DMS 273 (cell line): ENCODE measurements around the gene PKP3.
"Not testable (repeated sequence)": the region's sequence is repeated elsewhere in the genome, so short reads cannot be mapped to it uniquely, and the experiment has no call there.

Experiments used
- DNase-seq: peaks from one replicate; lab custom pipeline; 2025; ENCODE audit not compliant: unreplicated experiment; lab: John Stamatoyannopoulos, UW

The PKP3 gene

DNA sequence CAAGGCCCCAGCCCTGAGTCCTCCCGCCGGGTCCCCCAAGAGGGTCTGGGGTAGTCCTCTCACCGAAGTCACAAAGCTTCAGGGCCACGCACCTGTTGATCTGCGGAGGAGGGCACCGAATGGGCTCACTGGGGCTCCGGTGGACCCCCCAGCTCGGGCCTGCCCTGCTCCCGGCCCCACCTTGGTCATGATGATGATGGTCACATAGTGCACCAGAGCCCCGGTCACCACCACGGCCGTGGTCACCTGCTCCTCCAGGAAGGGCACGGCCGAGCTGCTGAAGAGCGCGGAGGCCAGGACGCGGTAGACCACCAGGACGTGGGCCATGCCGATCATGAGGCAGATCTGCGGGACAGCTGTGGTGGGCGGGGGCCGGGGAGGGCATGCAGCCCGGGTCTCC is 34.3 kb downstream of the PKP3 start:
- DNase-seq: no peak

DNA sequence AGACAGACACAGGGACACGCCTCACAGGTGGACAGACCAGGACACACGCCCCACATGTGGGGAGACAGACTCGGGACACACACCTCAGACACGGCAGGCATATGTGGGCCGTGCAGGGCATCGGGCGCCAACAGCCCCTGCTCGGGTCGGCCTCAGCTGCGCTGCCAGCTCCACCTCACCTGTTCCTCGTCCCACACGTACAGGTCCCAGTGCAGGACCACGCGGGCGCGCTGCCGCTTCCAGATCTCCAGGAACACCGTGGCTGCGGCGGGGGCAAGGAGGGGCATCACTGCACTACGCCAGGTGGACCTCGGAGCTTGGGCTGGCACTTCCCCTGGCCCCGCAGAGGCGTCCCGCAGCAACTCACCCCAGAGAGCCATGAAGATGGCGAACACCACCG is 35.4 kb downstream of the PKP3 start:
- no peak for DNase-seq

GRCh38 chr11:429931-430456 is 36.0 kb downstream of the PKP3 start:
- DNase-seq: no peak

DNA sequence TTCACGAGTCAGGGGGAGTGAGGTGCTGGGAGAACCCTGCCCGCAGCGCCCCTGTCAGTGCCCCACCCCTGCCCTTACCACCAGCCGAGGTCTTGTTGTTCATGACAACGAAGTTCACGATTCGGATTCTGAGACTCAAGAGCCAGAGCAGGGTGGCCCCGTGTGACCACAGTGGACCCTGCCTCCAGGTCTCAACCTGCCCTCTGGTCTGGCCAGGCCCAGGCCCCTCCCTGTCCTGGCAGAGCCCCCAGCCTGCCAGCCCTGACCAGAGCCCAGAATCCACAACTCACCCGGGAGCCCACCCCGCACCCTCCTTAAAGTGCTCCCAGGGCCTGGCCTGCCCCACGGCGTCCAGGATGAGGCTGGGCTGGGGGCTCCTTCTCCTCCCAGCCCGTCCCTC is 37.9 kb downstream of the PKP3 start:
- no peak for DNase-seq

DNA sequence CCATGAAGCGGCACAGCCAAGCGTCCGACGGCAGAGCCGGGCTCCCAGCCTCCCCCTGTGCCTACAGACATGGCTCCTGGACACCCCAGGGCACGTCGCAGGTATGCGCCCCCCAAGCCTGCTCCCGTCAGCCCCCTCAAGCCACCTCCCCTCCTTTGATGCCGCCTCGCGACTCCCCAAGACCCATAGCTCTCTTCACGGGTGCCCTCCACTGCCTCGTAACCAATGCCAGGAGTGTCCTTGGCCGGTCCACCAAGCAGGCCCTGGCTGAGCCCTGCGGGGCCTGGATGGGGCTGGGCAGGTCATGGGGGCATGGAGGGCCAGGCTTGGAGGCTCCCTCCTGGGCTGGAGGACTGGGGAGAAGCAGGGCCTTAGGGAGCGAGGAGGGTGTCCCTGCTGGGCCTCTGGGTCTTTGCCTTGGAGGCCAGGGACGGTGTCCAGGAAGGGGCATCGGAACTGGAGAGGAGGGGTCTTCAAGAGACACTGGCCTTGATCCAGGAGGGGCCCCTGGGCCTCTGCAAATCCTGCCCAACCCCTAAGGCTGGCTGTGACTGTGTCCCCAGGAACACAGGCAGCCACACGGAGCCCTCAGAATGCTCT is 38.6 kb downstream of the PKP3 start:
- no peak for DNase-seq

DNA sequence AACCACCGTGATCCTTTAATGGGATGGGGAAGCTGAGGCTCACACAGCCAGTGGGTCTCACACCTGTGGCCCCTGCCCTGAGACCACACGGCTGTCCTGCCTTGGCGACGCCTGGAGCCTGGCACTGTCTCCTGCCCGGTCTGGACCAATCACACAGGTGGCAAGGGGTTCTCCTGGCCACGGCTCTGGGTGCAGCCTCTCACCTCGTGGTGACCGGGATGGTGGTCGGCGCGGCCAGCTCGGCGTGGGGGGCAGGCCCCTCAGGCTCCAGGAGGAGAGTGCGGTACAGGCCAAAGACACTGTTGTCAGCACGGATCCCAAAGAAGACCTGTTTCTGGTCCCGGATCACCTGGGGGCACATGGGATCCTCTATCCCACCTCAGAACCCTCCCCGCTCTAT is 39.1 kb downstream of the PKP3 start:
- DNase-seq: no peak

DNA sequence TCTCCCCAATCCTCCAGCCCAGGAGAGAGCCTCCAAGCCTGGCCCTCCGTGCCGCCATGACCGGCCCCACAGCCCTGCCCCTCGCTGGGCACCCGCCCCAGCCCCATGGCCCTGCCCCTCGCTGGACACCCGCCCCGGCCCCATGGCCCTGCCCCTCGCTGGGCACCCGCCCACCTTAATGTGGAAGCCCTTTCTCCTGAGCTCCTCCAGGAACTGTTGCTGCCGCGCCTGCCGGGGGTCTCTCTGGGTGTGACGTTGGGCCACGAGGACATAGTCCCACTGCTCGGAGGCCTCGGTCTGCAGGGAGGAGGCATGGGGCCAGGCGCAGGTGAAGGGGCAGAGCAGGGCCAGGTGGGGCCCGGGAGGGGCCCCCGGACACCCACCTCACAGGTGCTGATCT is 39.6 kb downstream of the PKP3 start:
- no peak for DNase-seq

GRCh38 chr11:434496-434895 is 40.5 kb downstream of the PKP3 start:
- no peak for DNase-seq

DNA sequence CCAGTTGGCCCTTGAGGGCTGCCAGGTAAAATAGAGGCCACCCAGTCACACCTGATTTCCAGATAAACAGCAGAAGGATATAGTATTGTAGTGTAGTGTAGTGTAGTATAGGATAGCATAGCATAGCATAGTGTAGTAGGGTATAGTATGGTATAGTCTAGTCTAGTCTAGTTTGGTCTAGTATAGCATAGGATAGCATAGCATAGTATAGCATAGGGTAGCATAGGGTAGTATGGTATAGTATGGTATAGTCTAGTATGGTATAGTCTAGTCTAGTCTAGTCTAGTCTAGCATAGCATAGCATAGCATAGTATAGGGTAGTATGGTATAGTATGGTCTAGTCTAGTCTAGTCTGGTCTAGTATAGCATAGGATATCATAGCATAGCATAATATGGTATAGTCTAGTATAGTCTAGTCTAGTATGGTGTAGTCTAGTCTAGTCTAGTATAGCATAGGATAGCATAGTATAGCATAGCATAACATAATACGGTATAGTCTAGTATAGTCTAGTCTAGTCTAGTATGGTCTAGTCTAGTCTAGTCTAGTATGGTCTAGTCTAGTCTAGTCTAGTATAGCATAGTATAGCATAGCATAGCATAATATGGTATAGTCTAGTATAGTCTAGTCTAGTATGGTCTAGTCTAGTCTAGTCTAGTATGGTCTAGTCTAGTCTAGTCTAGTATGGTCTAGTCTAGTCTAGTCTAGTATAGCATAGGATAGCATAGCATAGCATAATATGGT is 41.2 kb downstream of the PKP3 start:
- DNase-seq: not testable (repeated sequence)

GRCh38 chr11:437228-437870 is 43.3 kb downstream of the PKP3 start:
- no peak for DNase-seq

DNA sequence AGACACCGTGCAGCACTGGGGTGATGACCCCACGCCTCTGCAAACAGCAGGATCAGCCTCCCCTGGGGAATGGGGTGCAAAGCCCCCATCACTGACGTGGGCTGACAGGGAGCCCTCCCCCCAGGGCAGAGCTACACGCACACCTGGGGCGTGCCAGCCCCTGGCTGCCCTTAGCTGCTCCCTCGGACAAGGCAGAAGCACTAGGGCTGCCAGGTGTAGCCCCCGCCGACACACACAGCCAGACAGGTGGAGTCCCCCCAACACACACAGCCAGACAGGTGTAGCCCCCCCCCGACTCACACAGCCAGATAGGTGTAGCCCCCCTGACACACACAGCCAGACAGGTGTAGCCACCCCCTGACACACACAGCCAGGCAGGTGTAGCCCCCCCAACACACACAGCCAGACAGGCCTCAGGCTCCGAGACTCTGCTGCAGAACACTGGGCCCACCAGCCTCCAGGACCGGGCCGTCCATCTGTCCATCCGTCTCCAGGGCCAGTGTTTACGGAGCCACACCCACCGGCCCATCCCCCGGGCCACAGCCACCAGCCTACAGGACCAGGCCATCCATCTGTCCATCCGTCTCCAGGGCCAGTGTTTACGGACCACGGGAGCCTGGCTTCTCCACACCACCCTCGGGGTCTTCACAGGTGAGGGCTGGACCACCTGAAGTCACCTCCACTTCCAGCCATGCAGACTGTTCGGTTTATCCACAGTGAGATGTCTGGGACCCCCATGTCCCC is 44.3 kb downstream of the PKP3 start:
- DNase-seq: no peak

GRCh38 chr11:439315-440064 is 45.5 kb downstream of the PKP3 start:
- DNase-seq: no peak

GRCh38 chr11:440065-441042 is 46.3 kb downstream of the PKP3 start:
- DNase-seq: peak; percentile 48

DNA sequence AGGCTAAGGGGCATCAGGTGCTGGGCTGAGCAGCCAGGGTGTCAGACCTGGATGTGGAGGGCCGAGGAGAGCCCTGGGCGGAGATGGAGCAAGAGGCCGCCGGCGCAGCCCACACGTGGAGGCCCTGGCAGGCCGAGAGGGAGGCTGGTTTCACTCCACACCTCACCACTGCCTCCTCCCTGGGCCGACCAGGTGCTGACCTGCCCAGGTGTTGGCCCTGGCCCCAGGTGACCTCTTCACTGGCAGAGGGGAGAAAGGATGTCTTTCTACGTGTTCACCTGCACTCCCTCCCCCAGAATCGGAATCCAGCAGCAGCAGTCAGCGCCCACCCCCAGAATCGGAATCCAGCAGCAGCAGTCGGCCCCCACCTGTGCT is 47.0 kb downstream of the PKP3 start:
- DNase-seq: no peak

DNA sequence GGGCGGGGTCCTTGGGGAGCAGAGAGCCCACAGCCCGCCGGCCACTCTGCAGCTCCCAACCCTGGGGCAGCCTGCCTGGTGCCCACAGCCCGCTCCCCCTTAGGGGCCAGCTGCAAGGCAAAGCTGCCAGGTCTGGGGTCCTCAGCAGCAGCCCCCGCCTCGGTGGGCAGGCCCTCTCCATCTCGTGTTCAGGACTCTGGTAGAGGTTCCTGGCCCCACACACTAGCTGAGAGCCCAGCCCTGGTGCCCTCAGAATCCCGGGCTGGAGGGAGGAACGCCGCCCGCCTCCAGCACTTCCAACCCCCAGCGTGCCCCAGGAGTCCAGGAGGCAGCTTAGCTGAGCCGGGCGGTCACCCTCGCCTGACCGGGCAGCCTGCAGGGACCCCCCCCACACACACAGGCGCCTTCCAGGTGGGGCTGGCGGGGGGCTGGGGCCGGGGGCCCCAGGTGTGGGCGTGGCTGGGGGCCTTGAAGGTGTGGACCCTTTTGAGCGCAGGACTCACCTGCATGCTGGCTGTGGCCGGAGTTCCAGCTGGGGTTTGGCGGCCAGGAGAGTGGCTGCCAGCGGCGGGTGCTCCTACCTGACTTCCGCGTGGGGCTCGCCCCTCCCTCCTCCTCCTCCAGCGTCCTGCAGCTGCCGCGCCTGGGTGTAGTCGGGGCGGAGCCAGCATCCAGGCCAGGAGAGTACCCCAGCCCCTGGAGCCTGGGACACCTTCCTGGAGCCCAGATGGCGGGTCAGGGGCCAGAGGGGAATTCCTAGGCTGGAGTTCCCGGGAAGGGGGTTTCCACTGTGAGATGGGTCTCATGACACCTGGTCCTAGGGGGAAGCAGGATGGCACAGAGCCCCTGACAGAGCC is 47.6 kb downstream of the PKP3 start, which contains the start of gene ANO9:
TSS of gene ANO9 (minus strand) at position 594 of the 857 bp plus-strand sequence. CDS start at position 509, 85 bp downstream.
- peak; percentile 49 for DNase-seq

- DNase-seq: no peak
Measured at GRCh38 chr11:442611-443081, 48.6 kb downstream of the PKP3 start.

DNA sequence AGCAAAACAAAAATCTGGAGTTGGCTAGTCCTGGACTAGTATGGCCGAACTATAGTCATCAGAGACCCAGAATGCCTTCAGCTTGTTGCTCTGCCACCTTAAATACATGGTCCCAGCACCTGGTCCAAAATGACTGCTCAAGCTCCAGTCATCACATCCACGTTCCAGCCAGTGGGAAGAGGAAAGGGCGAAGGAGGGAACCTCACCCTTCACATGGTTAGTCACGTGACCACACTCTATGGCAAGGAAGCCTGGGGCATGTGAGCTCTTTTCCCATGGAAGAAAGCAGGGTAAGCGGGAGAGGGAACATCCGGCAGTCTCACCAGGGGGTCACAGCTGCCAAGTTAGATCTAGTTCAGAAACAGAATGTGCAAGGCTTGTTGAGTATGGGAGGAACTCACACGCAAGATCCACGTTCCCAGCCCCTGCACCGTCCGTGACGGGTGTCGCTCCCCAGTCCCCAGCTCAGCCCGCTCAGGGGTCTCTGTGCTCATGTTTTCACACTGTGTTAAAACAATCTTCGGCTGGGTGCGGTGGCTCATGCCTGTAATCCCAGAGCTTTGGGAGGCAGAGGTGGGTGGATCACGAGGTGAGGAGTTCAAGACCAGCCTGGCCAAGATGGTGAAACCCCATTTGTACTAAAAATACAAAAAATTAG is 49.7 kb downstream of the PKP3 start:
- DNase-seq: peak; percentile 77
